Measurements from ENCODE around the gene BNC1. TPM values are rescaled to one million over a fixed set of nuclear protein-coding genes. Genes with fewer than 3 reads are reported as not detected.

Gene BNC1
- total and polyA plus RNA-seq, 7 experiments from 2014 or later = not detected

GRCh38 chr15:83320404-83320803, 35.9 kb upstream of the BNC1 start:
- Mint-ChIP-seq H3K4me3 (no peak overlapping the region), H3K4me1 (no peaks in the 10 kb centered on the region), H3K9me3 (peaks cover 0 to 4% (median 0%) of the 10 kb centered on the region in 11 donors), H3K27ac (no peak overlapping the region), H3K36me3 (no peaks in the 10 kb centered on the region), H3K27me3 (peaks cover 2 to 45% (median 31%) of the 10 kb centered on the region in 5 donors)
- Histone ChIP-seq H3K9me3 (ENCODE audit: control insufficient read depth in 2 of 3, low read length in 3 of 3) (no peaks in the 10 kb centered on the region), H3K4me3 (ENCODE audit: low read length) (no peak overlapping the region), H3K36me3 (ENCODE audit: control insufficient read depth in 2 of 3, insufficient read depth in 3 of 3, low read length in 3 of 3) (no peaks in the 10 kb centered on the region), H3K27ac (ENCODE audit: low read depth, low read length) (no peak overlapping the region), H3K27me3 (ENCODE audit: control insufficient read depth in 2 of 2, insufficient read depth in 2 of 2, low read length in 2 of 2) (no peaks in the 10 kb centered on the region), H3K4me1 (ENCODE audit: control insufficient read depth in 2 of 2, insufficient read depth in 2 of 2, low read length in 2 of 2) (no peaks in the 10 kb centered on the region)
- ChIA-PET POLR2A (no interaction called here), CTCF (no interaction called here)
- no peak for DNase-seq
- ATAC-seq = no peak
- intact Hi-C loops (cut with micrococcal nuclease) = no loop called here

- Mint-ChIP-seq H3K36me3 (no peaks in the 10 kb centered on the region), H3K27me3 (peaks cover 2 to 45% (median 27%) of the 10 kb centered on the region in 5 donors), H3K9me3 (peaks cover 0 to 4% (median 0%) of the 10 kb centered on the region in 11 donors), H3K27ac (no peak overlapping the region), H3K4me3 (no peak overlapping the region), H3K4me1 (no peaks in the 10 kb centered on the region)
- DNase-seq = no peak
- Histone ChIP-seq H3K27ac (ENCODE audit: low read depth, low read length) (no peak overlapping the region), H3K4me1 (ENCODE audit: control insufficient read depth in 2 of 2, insufficient read depth in 2 of 2, low read length in 2 of 2) (no peaks in the 10 kb centered on the region), H3K4me3 (ENCODE audit: low read length) (no peak overlapping the region), H3K36me3 (ENCODE audit: control insufficient read depth in 2 of 3, insufficient read depth in 3 of 3, low read length in 3 of 3) (no peaks in the 10 kb centered on the region), H3K9me3 (ENCODE audit: control insufficient read depth in 2 of 3, low read length in 3 of 3) (no peaks in the 10 kb centered on the region), H3K27me3 (ENCODE audit: control insufficient read depth in 2 of 2, insufficient read depth in 2 of 2, low read length in 2 of 2) (no peaks in the 10 kb centered on the region)
- ChIA-PET POLR2A (no interaction called here), CTCF (no interaction called here)
- intact Hi-C loops (cut with micrococcal nuclease) = no loop called here
- no peak for ATAC-seq
These were observed 35.3 kb upstream of the BNC1 start for GRCh38 chr15:83319771-83320170.

DNA sequence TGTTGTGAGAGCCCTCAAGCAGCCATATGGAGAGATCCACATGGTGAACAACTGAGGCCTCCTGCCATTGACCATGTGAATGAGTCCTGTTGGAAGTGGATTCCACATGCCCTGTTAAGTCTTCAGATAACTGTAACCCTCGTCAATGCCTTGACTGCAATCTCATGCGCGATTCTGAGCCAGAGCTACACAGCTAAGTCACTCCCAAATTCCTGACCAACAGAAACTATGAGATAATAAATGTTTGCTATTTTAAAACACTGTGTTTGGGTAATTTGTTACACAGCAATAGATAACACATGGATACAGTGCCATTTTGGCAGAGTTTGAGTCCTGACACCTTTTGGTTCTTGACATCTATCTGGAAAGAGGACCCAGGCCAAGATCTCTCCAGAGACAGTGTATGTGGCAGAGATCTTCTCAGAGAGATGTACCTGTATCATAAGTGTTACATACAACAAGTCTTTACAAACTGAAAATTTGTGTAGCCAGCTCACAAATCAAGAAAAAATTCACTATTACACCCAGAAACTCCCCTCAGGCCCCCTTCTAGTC, 34.5 kb upstream of the BNC1 start:
- Histone ChIP-seq H3K4me1 (ENCODE audit: control insufficient read depth in 2 of 2, insufficient read depth in 2 of 2, low read length in 2 of 2) (no peaks in the 10 kb centered on the region), H3K27me3 (ENCODE audit: control insufficient read depth in 2 of 2, insufficient read depth in 2 of 2, low read length in 2 of 2) (no peaks in the 10 kb centered on the region), H3K4me3 (ENCODE audit: low read length) (no peak overlapping the region), H3K27ac (ENCODE audit: low read depth, low read length) (no peak overlapping the region), H3K36me3 (ENCODE audit: control insufficient read depth in 2 of 3, insufficient read depth in 3 of 3, low read length in 3 of 3) (no peaks in the 10 kb centered on the region), H3K9me3 (ENCODE audit: control insufficient read depth in 2 of 3, low read length in 3 of 3) (no peaks in the 10 kb centered on the region)
- H3K9me3 Mint-ChIP-seq = peaks cover 0 to 4% (median 0%) of the 10 kb centered on the region in 11 donors
- CTCF ChIA-PET = no interaction called here
- no peaks in the 10 kb centered on the region for H3K4me1 Mint-ChIP-seq
- H3K27ac Mint-ChIP-seq = no peak overlapping the region
- no peak overlapping the region for H3K4me3 Mint-ChIP-seq
- peaks cover 5 to 45% (median 27%) of the 10 kb centered on the region in 5 donors for H3K27me3 Mint-ChIP-seq
- ATAC-seq (no peak), DNase-seq (no peak)
- intact Hi-C loops (cut with micrococcal nuclease) = no loop called here
- POLR2A ChIA-PET = no interaction called here
- no peaks in the 10 kb centered on the region for H3K36me3 Mint-ChIP-seq

- CTCF ChIA-PET = no interaction called here
- Histone ChIP-seq H3K36me3 (ENCODE audit: control insufficient read depth in 2 of 3, insufficient read depth in 3 of 3, low read length in 3 of 3) (no peaks in the 10 kb centered on the region), H3K4me1 (ENCODE audit: control insufficient read depth in 2 of 2, insufficient read depth in 2 of 2, low read length in 2 of 2) (no peaks in the 10 kb centered on the region), H3K9me3 (ENCODE audit: control insufficient read depth in 2 of 3, low read length in 3 of 3) (no peaks in the 10 kb centered on the region), H3K27ac (ENCODE audit: low read depth, low read length) (no peak overlapping the region), H3K4me3 (ENCODE audit: low read length) (no peak overlapping the region), H3K27me3 (ENCODE audit: control insufficient read depth in 2 of 2, insufficient read depth in 2 of 2, low read length in 2 of 2) (no peaks in the 10 kb centered on the region)
- POLR2A ChIA-PET = no interaction called here
- H3K27ac Mint-ChIP-seq = no peak overlapping the region
- no peak for ATAC-seq
- H3K36me3 Mint-ChIP-seq = no peaks in the 10 kb centered on the region
- intact Hi-C loops (cut with micrococcal nuclease) = no loop called here
- no peak overlapping the region for H3K4me3 Mint-ChIP-seq
- no peaks in the 10 kb centered on the region for H3K4me1 Mint-ChIP-seq
- DNase-seq = no peak
- H3K9me3 Mint-ChIP-seq = peaks cover 0 to 4% (median 0%) of the 10 kb centered on the region in 11 donors
- H3K27me3 Mint-ChIP-seq = peaks cover 5 to 45% (median 27%) of the 10 kb centered on the region in 5 donors
These were observed 33.6 kb upstream of the BNC1 start for GRCh38 chr15:83318036-83318435.

- Histone ChIP-seq H3K27me3 (ENCODE audit: control insufficient read depth in 2 of 2, insufficient read depth in 2 of 2, low read length in 2 of 2) (no peaks in the 10 kb centered on the region), H3K27ac (ENCODE audit: low read depth, low read length) (no peak overlapping the region), H3K4me3 (ENCODE audit: low read length) (no peak overlapping the region), H3K36me3 (ENCODE audit: control insufficient read depth in 2 of 3, insufficient read depth in 3 of 3, low read length in 3 of 3) (no peaks in the 10 kb centered on the region), H3K4me1 (ENCODE audit: control insufficient read depth in 2 of 2, insufficient read depth in 2 of 2, low read length in 2 of 2) (no peaks in the 10 kb centered on the region), H3K9me3 (ENCODE audit: control insufficient read depth in 2 of 3, low read length in 3 of 3) (no peaks in the 10 kb centered on the region)
- no peaks in the 10 kb centered on the region for H3K36me3 Mint-ChIP-seq
- no peak overlapping the region for H3K4me3 Mint-ChIP-seq
- no peaks in the 10 kb centered on the region for H3K9me3 Mint-ChIP-seq
- ATAC-seq (no peak), DNase-seq (no peak)
- H3K27ac Mint-ChIP-seq = no peak overlapping the region
- ChIA-PET POLR2A (no interaction called here), CTCF (no interaction called here)
- no peaks in the 10 kb centered on the region for H3K4me1 Mint-ChIP-seq
- peaks cover 0 to 14% (median 7%) of the 10 kb centered on the region in 5 donors for H3K27me3 Mint-ChIP-seq
- intact Hi-C loops (cut with micrococcal nuclease) = no loop called here
These were observed 27.6 kb upstream of the BNC1 start for GRCh38 chr15:83312071-83312470.

DNA sequence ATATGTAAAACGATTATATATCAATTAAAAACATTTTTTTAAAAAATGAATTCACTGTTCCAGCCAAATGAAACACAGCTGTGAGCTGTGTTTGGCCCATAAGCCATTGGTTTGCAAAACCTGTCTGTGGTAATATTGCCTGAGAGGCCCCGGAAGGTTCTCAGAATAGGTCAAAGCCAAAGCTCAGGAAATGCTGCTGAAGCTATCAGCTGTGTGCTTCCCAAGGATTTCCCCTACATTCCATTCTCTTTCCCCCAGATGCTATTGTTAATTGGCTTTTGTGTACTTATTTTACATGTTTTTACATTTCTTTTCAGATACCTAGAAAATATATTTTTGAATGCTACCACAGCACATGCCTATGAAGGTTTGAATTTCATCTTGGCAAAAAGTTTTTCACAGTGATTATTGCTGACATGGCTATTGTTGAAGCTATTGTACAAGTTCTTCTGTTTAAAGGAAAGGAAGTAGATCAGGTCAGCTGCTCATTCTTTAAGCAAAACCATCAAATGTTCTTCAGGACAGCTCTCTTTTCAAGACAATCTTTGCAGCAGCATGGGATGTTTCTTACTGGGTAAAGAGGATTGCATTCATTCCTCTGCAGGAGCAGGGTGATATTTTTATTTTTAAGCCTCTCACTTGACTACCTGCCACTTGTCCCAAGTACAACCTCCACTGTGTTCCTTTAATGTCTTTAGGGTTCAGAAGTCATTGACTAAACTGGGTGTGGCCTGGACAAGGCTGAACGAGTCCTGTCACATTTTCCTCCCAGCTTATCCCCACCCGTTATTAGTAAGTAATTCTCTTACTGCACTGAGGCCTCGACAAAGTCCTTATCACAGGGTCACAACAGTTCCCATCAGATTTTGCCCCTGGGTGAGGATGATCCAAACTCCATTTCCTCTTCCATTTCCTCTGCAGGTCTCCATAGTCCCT, 26.3 kb upstream of the BNC1 start:
- Histone ChIP-seq H3K9me3 (ENCODE audit: control insufficient read depth in 2 of 3, low read length in 3 of 3) (no peaks in the 10 kb centered on the region), H3K4me3 (ENCODE audit: low read length) (no peak overlapping the region), H3K36me3 (ENCODE audit: control insufficient read depth in 2 of 3, insufficient read depth in 3 of 3, low read length in 3 of 3) (no peaks in the 10 kb centered on the region), H3K27me3 (ENCODE audit: control insufficient read depth in 2 of 2, insufficient read depth in 2 of 2, low read length in 2 of 2) (no peaks in the 10 kb centered on the region), H3K27ac (ENCODE audit: low read depth, low read length) (no peak overlapping the region), H3K4me1 (ENCODE audit: control insufficient read depth in 2 of 2, insufficient read depth in 2 of 2, low read length in 2 of 2) (no peaks in the 10 kb centered on the region)
- Mint-ChIP-seq H3K9me3 (no peaks in the 10 kb centered on the region), H3K4me3 (no peak overlapping the region), H3K4me1 (no peaks in the 10 kb centered on the region), H3K27me3 (peaks cover under 1 to 15% (median 12%) of the 10 kb centered on the region in 5 donors), H3K36me3 (no peaks in the 10 kb centered on the region), H3K27ac (no peak overlapping the region)
- ChIA-PET CTCF (no interaction called here), POLR2A (no interaction called here)
- intact Hi-C loops (cut with micrococcal nuclease) = no loop called here
- DNase-seq = no peak
- ATAC-seq = no peak

GRCh38 chr15:83308671-83309070, 24.2 kb upstream of the BNC1 start:
- no peak for DNase-seq
- no peaks in the 10 kb centered on the region for H3K36me3 ChIP-seq (ENCODE audit: control insufficient read depth in 2 of 3, insufficient read depth in 3 of 3, low read length in 3 of 3)
- H3K27me3 ChIP-seq (ENCODE audit: control insufficient read depth in 2 of 2, insufficient read depth in 2 of 2, low read length in 2 of 2) = no peaks in the 10 kb centered on the region
- Mint-ChIP-seq H3K27ac (no peak overlapping the region), H3K9me3 (peaks cover 0 to 1% (median 0%) of the 10 kb centered on the region in 11 donors), H3K4me1 (peaks cover 0 to 2% (median 0%) of the 10 kb centered on the region in 7 donors), H3K4me3 (no peak overlapping the region), H3K36me3 (no peaks in the 10 kb centered on the region), H3K27me3 (peaks cover 10 to 32% (median 28%) of the 10 kb centered on the region in 5 donors)
- H3K27ac ChIP-seq (ENCODE audit: low read depth, low read length) = no peak overlapping the region
- ATAC-seq = no peak
- H3K9me3 ChIP-seq (ENCODE audit: control insufficient read depth in 2 of 3, low read length in 3 of 3) = no peaks in the 10 kb centered on the region
- intact Hi-C loops (cut with micrococcal nuclease) = no loop called here
- CTCF ChIA-PET = interaction anchor here (0.7 kb wide), 1 partner anchor 66 kb away, joined by 3 read pairs; no protein-coding TSS in a partner anchor
- no peak overlapping the region for H3K4me3 ChIP-seq (ENCODE audit: low read length)
- POLR2A ChIA-PET = no interaction called here
- H3K4me1 ChIP-seq (ENCODE audit: control insufficient read depth in 2 of 2, insufficient read depth in 2 of 2, low read length in 2 of 2) = no peaks in the 10 kb centered on the region
